ENCODE data around the gene REN.

The REN gene

DNA sequence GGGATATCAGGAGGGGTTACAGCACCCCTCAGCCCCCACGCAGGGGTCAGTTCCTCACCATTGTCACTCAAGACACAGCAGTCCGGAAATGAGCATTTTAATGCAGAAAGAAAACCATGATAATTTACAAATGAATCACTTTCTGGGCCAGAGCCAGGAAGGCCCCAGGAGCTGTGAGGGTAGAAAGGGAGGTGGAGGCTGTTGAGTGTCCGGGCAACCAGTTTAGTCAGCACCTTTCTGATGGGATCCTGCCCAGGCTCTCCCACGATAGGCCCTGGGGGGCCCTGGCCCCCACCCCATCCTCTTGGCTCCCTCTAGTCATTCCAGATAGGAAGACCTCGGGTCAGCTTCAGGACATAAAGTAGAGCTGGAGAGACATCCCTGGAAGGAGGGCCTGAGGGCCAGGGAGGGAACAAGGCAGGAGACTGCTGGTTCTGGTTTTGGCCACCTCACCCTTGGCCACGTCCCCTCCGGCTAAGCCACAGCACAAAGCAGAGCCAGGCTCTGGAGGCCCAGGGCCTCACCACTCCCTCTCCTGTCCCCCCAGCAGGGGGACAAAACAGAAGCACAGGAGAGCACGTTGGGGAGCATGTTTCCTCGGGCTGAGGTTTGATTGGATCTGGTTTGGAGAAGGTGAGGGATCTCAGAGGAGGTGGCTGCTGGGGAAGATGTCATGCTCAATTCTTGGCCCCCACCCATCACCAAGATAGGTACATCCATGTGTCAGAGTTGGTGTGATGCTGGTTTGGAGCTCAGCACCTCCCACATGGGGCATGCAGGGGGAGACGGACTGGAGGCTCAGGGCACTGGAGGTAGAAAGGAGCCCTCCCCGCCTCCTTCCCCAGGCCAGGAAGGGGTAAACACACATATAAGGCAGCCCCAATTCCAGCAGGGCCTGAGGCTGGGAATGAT is 34.9 kb downstream of the REN start:
- DNase-seq, result no peak

DNA sequence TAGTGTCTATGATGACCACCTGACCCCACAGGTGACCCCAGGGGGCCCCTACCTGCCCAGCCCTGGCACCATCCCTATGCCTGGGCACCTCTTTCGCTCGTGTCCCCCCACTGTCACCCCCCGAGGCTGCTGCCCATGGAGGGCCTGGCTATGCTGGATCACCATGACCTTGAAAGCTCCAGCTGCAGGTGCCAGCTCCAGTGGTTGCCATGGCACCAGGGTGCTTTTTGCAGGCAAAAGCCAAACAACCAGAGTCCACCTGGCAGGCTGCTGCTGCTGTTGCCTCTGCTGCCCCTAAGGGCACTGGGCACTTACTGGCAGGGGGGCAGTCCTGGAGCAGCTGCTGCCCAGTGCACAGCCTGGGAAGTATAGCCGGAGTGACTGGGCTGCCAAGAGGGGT is 36.0 kb downstream of the REN start:
- no peak for DNase-seq

DNA sequence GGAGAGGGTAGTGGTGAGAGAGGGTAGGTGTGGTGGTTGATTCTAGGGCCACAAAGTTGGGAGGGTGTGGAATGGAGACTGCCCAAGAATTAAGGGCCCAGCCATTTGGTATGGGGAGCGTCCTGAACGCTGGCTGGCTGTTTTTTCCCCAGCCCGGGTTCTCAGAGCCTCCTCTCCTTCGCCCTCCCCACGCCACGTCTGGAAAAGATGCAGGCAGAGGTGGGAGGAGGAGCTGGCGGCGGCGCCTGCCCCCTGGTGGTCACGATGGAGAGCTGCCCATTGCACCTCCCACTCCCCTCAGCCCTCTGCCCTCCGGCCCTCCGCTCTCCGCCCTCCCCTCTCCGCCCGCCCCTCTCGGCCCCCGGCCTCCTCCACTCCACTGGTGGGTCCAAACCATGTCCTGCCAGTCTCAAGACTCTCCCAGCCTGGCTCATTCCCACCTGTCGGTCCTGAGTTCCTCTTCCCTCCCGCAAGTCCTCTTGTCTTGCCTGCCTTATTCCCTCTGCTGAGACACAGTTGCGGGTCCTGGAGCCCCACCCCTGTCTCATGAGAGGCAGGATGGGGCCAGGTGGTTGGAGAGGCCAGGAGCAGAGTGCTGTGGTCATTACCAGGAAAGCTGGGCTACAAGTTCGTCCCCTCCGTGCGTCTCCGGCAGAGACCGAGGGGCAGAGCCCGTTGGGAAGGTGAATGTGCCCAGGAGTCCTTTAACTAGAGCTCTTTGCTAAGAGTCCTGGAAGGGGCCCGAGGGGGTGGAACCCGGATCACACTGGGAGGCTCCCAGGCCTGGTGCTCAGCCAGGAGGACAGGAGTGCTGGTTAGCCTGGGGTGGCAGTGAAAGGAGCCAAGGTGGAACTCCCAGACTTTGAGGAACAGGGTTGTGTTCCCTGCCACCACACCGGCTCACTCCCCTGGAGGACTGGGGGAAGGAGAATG is 36.9 kb downstream of the REN start:
- peak; percentile 24 for DNase-seq

DNA sequence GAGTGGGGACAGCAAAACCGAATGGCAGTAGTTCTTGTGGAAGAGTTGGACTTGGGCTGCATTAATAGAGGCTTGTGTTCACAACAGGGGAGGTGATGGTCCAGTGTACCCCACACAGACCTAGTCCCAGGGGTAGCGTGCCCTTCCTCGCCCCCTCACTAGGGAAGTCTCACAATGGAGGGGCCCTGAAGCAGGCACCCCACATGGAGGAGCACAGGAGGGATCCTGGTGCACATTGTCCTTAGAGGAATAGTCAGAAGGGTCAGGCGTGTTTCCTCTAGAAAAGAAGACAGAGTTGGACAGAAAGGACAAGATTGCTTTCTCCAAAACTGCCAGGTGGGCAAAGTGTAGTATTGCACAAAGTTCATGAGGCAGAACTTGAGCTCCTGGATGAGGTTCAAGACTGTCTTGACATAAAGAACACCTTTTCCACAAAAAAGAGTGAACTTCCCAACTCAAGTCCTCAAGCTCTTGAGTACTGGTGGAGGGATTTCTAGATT is 37.6 kb downstream of the REN start:
- no peak for DNase-seq

GRCh38 chr1:204127597-204128242 is 38.4 kb downstream of the REN start:
- peak; percentile 32 for DNase-seq

DNA sequence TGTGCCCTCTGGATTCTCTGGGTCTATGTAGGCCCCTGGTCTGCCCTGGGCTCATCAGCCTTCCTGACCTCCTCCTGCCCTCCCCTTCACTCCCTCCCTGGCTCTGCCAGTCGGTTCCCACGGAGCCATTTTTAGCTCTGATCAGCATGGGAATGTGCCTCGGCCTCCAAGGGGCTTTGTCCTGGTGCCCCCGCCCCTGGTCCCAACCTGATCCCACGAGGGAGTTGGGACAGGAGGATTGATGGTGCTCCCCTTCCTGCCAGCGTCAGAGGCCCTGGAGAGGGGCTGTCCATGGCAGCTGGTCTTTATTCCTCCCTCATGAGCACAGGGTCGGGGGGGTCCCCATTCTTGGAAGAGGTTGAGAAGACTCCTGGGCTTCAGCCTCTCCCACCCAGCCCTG is 39.2 kb downstream of the REN start:
- no peak for DNase-seq

DNA sequence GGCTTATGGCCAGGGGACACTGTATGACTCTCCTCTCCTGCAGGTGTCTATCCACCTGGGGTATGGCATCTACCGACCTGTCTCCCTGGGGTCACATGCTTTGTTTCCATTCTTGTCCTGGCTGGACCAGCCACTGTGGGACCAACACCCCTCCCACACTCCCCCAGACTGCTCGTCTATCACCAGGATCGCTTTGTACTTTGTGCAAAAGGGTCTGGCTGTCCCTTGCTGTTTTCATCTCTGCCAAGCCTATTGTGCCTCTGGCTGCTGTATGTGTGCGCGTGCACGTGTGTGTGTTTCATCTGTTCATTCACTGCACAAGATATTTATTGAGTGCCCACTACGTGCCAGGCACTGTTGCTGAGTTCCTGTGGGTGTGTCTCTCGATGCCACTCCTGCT is 39.8 kb downstream of the REN start:
- no peak for DNase-seq

DNA sequence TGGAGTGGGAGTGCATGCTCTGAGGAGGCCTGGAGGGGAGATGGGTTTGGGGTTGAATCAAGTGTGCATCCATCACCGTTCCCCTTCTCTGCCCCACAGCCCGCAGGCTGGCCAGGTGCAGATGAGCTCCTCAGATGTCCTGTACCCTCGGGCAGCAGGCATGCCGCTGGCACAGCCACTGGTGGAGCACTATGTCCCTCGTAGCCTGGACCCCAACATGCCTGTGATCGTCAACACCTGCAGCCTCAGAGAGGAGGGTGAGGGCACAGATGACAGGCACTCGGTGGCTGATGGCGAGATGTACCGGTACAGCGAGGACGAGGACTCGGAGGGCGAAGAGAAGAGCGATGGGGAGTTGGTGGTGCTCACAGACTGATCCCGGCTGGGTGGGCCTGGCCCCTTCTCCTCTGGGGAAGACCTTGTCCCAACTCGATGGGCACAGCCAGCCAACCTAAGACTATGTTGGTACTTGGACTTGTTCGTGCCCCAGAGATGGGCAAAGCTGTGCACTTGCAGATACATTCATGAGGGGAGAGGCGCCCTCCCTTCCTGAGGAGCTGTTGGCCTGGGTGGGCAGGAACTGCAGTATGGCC is 40.3 kb downstream of the REN start:
- DNase-seq, result no peak

GRCh38 chr1:204124639-204125038 is 41.5 kb downstream of the REN start:
- DNase-seq, result no peak

GRCh38 chr1:204123376-204123775 is 42.8 kb downstream of the REN start:
- no peak for DNase-seq

- no peak for DNase-seq
These were observed 44.1 kb downstream of the REN start for GRCh38 chr1:204121840-204122555.

DNA sequence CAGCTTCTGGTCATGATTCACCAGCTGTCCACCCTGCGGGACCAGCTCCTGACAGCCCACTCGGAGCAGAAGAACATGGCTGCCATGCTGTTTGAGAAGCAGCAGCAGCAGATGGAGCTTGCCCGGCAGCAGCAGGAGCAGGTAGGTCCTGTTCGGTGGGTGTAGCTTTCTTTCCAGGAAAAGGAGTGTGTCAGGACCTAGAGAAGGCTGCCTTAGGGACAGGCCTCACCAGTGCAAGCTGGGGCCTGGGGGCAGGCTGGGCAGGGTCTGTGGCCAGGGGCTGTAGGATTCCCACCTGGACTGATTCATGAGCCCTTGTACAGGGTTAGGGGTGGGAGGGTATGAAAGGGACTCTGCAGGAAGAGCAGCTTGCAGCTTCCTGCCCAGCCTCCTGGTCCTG is 49.6 kb downstream of the REN start:
- DNase-seq, result no peak

DNA sequence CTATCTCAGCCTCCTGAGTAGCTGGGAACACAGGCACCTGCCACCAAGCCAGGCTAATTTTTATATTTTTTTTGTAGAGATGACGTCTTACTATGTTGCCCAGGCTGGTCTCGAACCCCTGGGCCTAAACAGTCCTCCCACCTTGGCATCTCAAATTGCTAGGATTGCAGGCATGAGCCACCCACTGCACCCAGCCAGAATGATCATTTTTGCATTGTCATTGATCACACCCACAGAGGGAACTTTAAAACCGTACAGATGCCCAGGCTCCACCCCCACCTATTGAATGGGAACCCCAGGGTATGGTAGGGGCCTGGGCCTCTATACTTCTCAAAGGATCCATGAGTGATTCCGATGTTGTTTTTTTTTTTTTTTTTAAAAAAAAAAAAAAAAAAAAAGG is 51.0 kb downstream of the REN start:
- DNase-seq, result no peak

DNA sequence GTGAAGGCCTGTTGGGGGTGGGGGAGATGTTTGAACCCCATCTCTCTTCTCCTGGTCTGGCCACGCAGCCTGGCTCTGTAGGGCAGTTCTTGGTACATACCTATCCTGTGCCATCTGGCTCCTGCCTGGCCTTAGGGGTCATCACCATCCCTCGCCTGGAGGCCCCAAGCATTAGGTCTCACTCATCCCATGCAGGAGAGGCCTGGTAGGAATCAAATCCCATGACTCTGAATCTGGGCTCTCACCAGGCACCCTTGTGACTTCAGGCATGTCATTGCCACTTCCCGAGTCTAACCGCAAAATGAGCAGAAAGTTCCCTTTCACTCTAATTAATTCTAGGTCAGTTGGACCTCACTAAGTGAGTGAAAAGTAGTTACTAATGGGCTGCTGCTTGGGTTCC is 51.5 kb downstream of the REN start:
- DNase-seq, result no peak

- no peak for DNase-seq
These were observed 52.2 kb downstream of the REN start for GRCh38 chr1:204113896-204114295.

DNA sequence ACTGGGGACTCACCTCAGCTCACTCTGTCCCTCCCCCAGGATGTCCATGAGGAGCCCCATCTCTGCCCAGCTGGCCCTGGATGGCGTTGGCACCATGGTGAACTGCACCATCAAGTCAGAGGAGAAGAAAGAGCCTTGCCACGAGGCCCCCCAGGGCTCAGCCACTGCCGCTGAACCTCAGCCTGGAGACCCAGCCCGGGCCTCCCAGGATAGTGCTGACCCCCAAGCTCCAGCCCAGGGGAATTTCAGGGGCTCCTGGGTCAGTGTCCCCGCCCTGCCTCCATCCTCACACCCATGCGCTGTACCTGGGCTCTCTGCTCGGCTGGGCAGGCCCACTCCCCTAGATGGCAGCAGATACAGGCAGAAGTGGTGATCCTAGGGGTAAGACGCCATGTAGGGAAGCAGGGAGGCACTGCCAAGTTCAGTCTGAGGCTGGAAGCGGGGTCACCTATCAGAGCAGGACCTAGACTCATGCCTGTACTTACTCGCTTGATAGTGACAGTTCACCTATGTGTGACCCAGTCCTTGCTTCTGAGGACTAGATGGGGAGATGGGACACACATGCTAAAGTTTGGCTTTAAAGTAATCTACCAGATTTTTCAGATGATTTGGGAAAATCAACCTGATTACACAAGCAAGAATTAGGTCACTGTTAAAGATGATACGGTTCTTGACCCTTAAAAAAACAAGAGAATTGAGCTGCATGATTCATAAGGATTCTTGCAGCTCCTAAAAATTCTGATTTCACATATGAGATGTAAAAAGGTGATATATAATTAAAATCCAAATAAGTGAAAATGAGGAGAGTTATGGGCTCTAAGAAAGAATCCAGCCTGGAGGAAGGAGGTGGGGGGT is 53.0 kb downstream of the REN start:
- DNase-seq, result no peak

GRCh38 chr1:204110894-204111633 is 55.1 kb downstream of the REN start:
- DNase-seq, result peak; percentile 25

GRCh38 chr1:204108312-204109141 is 57.6 kb downstream of the REN start:
- DNase-seq, result peak; percentile 77

- peak; percentile 53 for DNase-seq
These were observed 58.2 kb downstream of the REN start for GRCh38 chr1:204107892-204108291.

Measured in NCI-H2029 treated with DMSO at 0.1 percent for 48 hours (cell line).